ENCODE results near the gene CD151.

Gene CD151

DNA sequence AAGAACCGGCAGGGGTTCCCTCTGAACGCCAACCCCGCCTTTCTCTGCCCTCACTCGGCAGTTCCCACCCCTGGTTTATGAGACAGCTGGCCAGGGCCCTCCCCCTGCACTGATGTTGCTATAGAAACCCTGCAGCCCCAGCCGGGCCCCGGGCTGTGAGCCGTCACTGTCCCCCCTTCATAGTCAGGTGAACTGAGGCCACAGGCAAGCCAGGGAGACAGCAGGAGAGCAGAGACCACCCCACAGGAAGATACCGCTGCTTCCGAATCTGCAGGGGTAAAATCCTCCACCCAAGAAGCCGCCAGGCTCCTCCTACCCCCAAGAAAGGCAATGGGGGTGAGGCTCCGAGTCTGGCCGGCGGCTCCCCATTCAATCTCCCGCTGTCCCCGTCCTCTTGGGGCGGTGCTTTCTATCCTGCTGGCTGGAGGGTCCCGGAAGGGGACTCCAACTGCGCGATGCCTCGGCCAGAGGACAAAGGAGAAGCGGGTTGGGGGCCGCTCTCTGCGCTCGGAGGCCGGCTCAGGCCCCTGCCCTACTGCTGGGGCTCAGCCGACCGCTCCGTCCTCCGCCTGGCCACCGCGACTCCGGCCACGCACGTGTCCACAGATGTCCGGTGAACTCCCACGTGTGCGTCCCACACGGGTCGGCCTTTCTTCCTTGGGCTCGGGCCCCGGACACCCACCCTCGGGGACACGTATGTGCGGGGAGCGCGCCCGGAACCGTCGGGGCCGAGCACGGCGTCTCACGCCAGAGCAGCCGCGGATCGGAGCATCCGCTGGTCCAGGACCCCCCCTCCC is 35.3 kb upstream of the CD151 start:
- peak; percentile 15 for DNase-seq

DNA sequence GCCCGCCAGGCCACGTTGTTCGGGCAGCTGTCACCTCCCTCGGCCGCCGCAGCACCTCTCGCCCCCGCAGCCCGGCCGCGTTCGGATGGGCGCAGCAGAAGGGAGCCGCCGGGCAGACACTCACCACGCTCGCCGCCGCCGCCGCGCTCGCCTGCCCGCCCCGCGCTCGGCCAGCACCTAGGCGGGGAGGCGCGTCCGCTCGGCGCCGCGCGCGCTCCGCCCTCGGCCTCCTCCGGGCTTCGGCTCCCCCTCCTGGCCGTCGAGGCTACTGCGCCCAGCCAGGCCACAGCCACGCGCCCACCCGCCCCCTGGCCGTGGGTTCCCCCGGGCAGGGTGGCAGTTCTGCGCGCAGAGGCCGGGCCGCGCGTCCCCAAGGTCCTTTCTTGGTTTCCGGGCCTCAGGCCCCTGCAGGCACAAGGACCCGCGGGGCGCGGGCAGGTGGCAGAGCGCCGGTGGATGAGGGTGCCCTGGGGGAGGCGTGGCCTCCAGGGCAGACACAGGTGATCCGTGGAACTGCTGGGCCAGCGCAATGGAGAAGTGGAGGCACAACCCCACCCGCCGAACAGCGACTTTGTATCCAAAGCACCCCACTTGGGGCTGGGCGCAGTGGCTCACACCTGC is 34.5 kb upstream of the CD151 start, which contains the start of gene SLC25A22:
Gene SLC25A22 (minus strand): TSS at position 189 of the 621 bp plus-strand sequence. CDS start 3,275 bp downstream, outside the sequence.
- peak; percentile 6 for DNase-seq

DNA sequence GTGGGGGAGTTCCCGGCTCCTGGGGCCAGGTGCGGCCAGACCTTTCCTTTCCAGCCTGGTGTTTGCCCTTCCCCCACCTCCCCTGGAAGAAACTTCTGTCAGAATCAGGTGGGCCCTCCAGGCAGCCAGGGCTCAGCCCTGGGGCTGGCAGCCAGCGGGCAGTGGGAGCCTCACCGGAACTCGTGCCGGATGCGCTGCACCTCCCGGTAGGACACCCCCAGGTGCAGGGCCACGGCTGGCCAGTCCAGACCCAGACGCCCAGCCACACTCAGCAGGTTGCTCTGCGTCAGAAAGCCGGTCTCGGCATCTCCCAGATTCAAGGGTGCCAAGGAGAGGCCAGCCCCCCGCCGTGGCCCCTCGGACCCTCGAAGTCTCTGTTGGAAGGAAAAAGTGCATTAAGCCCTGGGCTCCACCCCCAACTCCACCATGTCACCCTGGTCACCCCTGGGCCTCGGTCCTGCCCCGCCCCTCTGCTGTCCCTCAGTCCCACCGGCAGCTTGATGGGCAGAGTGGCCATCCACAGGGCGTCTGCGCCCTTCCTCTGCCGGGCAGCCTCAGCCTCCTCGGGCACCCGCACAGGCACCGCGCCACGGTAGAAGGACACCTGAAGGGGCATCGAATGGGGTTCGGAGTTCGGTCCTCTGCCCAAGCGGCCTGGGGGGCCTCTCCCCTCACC is 33.0 kb upstream of the CD151 start:
- DNase-seq, result no peak

DNA sequence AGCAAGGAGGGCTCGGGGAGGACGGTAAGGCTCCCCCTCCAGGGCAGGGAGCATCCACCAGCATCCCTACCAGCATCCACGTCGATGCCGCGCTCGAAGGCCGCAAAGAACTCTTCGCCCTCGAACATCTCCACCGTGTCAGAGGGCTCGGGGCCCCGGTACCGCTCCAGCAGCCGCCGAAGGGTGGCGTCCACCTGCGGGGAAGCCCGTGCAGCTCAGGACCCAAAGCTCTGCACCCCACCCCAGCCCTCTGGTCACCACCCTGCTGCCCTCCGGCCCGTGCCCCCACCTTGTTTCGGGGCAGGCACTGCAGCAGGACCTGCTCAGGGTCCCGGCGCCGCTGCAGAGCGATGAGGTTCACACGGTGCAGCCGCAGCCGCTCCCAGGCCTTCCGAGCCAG is 32.3 kb upstream of the CD151 start:
- DNase-seq, result no peak

DNA sequence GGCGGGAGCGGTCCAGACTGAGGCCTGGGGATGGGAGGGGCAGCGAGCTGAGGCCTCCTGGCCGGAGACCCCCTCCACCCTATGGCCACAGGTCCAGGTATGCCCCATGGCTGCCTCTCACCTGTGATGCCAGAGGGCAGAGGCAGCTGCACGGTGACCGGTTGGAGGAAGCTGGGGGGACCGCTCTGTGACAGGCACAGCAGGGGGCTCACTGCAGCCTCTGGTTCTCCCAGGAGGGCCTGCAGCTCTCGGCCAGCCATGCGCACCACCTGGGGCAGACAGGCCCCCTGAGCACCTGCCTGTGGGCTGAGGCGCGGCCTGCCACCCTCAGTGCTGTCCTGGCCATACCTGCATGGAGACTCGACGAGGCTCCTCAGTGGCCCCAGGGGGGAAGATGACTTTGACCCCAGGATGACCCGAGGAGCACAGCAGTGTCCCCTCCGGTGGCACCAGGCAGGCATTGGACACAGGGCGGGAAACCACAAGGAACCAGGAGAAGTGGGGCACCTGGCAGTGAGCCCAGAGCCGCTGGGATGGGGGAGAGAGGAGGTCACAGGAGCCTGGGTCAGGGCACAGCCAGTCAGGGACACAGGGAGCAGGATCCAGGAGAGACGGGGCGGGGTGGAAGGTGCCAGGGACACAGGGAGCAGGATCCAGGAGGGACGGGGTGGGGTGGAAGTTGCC is 31.5 kb upstream of the CD151 start:
- no peak for DNase-seq

DNA sequence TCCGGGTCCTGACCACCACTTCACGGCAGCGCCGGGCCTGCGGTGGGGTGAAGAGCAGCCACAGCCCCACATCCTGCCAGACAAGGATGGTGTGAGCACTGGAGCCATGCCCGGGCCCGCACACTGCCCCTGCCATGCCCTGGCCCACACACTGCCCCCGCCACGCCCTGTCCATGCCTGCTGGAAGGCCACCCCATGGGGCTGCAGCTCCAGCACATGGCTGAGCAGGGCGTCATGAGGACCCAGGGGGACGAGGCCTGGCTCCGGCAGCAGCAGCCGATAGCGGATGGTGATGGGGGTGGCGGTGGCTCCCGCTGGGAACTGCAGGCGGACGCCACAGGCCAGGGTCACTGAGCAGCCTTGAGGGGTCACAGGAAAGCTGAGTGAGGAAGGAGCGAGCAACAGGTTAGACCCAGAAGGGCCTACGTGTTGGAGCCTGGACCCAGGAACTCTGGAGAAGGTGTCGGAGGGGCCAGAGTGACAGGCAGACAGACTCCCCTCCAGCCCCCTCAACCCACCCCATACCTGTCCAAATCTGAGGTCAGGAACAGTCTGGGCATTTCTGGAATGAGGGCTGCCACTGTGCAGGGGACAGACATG is 30.6 kb upstream of the CD151 start:
- no peak for DNase-seq

DNA sequence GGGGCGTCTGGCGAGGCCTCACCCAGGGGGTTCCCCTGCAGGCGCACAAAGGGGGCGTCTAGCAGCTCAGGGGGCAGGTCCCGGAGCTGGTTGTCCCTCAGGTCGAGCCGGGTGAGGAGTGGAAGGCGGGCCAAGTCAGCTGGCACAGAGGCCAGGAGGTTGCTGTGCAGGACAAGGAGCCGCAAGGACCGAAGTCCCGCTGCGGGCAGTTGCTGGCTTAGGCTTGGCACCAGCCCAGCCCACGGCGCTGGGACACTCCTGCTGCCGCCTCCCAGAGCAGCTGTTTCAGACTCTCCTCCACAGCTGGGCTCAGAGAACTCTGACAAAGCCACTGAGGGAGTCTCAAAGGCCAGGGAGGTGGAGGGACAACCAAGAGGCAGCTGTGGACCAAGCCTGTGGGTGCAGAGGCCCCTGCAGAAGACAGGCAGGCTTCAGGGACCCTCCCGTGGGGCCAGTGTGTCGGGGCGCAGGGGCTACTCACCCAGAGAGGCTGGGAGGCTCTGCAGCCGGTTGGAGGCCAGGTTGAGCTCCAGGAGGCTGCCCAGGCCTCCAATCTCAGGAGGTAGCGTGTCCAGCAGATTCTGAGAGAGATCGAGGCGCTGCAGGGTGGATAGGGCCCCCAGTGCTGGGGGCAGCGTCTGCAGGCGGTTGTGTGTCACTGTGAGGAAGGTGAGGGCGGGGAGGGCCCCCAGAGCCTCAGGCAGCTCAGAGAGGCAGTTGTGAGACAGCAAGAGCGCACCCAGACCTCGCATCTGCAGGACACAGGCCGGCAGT is 29.9 kb upstream of the CD151 start:
- DNase-seq, result no peak

DNA sequence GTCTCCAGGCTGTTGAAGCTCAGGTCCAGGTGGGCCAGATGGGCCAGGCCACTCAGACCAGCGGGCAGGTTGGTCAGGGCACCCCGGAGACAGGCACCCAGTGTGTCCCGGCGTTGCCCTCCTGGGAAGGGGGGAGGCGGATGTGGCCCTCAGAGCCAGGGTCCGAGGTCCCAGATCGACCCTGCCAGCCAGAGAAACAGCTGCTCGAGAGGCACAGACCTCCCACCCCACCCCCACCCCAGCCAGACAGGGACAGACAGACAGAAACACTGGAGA is 29.3 kb upstream of the CD151 start:
- DNase-seq, result no peak

DNA sequence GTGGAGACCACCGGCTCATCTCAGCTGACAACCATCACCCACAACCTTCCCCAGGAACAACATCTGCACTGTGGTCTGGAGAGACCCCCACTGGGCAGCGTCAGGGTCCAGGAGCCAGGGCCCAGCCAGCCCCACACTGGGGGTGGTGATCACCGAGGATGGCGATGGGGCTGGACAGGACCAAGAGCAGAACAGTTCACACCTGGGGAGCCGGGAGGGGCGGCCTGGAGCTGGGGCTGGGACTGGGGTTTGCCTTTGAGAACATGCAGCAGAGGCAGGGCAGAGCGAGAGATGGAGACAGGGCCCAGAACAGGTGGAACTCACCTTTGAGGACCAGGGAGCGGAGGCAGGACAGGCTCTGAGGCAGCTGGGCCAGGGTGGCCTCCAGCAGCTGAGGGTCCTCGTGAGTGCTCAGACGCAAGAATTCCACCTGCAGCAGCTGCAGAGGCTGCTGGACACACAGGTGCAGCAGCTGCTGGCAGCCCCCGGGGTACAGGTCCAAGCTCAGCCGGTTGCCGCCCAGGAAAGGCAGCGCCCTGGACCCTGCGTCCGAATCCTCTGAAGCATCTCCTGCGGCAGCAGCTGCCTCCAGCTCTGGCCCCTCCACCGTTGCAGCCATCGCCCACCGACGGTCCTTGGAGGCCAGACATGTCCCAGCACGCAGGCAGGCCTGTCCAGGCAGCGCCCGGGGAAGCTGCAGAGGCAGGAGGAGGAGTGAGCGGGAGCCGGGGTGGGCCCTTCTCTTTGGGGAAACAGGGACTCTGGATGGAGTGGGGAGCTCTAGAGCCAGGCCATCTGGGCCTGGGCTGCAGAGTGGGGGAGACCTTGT is 28.8 kb upstream of the CD151 start:
- no peak for DNase-seq

DNA sequence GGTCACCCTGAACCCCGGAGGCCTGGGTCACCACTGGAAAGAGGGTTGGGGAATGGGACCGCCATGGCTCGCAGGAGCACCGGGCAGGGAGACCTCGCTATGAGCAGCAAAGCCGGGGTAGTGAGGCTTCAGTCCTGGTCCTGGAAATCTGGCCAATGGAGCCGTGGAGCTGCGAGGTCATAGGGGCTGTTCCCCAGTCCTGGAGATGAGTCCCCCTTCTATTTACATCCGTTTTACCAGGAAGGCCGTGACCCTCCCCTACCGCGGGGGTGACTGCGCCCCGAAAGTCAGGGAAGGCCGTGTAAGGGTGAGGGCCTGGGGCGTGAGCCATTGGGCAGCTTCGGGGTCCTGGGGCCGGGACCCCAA is 28.2 kb upstream of the CD151 start:
- no peak for DNase-seq

DNA sequence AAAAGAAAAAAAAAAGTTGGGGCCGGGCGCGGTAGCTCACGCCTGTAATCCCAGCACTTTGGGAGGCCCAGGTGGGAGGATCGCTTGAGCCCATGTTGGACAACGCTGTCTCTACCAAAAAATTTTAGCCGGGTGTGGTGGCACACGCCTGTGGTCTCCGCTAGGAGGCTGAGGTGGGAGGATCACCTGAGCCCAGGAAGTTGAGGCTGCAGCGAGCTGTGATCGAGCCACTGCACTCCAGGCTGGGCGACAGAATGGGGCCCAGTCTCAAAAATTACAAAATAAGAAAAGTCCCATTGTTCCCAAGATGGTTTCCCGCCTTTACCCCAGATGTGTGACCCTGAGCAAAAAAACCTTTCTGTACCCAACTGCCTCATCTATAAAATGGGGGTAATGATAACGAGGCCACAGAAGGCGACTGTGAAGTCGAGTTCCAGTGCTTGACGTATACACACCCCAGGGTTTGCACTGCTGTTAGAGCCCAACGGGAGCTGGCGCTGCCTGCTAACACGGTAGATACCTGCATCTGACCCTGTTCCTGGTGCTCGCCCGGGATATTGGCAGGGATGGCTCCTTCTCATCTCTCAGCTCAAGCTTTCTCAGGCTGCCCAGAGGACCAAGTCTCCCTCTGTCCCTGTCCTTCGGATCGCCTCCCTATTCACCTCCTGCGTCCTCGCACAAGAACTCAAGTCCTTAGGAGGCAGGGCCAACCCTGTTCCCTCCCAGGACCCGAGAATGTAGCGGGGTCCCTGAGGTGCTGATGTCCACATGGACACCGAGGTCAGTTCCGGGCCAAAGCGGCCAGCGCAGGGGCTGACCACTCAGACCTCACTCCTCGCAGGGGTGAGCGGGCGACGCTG is 24.1 kb upstream of the CD151 start:
- DNase-seq, result no peak

DNA sequence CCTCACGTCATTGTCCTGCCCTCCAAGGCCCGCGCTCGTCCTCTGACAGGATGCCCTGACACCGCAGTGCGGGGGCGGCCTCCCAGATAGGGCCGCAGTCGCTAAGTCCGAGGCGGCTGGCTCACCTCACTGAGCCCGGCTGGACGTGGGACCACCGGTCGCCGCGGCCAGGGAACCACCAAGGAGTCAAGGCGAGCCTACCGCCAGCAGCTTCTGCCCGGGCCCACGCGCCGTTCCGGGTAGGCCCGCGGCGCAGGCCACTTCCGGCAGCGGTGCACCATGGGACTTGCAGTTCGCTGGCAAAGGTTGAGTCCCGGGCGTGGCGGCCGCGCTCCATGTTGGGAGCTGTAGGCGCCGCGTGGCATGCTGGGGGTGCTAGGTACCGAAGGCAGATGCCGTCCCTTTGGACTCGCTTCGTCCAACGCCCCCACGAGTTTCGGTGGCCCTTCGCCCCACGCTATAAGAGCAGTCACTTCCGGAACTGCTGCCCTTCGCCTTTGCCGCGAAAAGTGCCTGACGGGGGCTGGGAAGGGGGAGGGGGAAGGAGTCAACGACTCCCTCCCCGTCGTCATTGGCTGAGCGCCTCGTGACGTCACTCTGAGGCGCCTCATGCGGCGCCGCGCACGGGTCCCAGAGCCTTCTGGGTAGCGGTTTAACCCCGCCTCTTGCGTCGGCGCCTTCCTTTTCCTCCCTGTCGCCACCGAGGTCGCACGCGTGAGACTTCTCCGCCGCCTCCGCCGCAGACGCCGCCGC is 23.3 kb upstream of the CD151 start, which contains the start of gene RPLP2:
Gene RPLP2 (plus strand): TSS at position 681 of the 753 bp plus-strand sequence. CDS start 268 bp downstream, outside the sequence.
- DNase-seq, result peak; percentile 66

DNA sequence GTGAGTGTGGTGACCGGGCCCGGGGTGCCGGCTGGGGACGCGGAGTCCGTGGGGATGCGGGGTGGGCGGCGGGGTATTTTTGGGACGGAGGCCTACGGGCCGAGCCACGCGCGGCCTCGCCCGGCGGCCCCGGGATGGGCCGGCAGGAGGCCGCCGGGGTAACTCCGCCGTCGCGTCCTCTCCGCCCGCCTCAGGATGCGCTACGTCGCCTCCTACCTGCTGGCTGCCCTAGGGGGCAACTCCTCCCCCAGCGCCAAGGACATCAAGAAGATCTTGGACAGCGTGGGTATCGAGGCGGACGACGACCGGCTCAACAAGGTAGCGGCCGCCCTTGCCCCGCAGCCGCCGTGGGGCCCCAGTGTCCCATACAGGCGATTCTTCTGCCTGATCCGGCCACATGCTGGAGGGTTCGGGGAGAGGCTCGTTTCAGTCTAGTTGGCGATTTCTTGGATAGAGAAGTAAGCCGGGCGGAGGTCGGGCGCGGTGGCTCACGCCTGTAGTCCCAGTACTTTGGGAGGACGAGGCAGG is 22.6 kb upstream of the CD151 start:
- no peak for DNase-seq

DNA sequence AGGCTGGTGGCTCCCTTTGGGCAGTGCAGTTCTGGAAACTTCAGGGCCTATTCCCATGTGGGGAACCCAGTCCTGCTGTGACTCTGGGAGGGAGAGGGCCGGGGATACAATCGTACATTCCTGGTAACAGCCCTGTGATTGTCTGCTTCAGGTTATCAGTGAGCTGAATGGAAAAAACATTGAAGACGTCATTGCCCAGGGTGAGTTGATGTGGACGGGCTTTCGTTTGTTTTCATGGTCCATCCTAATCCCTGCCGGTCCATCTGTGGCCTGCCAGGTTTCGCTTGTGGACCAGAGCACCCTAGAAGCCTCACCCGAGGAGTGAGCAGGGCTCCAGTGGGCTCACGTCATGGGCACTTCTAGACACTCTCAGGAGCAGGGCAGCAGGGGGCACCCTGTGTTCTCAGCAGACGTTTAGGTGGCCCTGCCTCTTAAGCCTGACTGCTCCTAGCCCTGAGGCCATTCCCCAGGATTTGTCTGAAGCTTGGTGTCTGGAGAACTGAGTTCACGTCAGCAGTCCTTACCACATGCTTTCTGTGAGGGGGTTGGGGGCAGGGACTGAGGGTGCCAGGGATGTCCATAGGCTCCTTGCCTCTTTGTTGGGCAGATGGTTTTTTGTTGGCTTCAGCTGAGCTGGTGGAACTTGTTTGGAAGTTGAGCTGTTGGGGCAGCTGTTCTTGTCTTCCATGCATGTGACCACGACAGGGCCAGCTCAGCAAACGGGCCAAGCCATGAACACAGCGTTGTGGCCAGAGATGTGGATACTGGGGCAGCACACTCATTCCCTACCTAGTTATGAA is 21.1 kb upstream of the CD151 start:
- DNase-seq, result no peak

DNA sequence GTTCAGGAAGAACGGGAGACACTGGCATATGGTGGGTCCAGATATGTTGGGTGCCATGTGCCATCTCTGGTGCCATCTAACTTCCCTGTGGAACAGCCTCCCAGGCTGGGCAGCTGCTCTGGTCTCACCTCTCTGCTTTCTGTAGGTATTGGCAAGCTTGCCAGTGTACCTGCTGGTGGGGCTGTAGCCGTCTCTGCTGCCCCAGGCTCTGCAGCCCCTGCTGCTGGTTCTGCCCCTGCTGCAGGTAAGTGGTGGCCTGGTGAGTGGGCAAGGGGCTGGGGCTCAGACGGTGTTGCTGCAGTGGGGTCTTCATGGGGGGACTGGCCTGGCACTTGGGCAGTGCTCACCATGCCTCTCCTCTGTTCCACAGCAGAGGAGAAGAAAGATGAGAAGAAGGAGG is 20.4 kb upstream of the CD151 start:
- DNase-seq, result no peak

DNA sequence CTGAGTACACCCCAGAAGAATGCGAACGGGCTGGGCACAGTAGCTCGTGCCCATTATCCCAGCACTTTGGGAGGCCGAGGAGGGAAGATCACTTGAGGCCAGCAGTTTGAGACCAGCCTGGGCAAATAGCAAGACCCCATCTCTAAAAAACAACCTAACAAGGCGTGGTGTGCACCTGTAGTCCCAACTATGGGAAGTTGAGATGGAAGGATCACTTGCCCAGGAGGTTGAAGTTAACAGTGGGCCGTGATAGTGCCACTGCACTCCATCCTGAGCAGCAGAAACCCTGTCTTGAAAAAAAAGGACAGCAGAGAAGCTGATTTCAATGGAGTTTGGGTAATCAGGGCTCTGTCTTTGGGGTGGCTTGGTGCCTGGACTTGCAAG is 19.7 kb upstream of the CD151 start:
- DNase-seq, result no peak

DNA sequence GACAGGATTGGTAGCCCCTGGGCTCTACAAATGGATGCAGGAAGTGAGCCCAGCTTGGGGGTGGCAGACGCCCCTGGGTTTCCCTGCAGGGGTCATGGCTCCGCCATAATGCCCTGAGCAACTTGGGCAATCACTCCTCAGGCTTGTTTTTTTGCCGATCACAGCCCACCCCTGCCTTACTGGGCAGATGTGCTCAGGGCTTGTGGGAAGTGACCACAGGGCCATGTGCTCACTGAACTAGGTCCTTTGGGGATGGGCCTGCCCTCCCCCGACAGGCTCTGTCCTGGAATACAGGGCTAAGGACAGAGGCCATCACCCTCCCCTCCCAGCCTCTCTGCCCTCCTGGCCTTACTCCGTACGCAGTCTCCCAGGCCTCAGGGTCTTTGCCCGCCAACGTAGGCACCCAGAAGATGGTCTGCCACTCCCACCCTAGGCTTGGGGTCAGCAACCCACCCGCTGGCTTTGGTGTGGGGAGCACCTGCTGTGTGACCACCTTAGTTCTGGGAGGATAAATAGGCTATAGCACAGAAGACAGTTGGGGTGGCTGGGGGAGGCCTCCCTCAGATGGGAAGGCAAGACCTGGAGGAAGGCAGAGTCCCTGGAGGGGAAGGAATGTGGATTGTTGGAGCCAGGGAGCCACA is 19.2 kb upstream of the CD151 start:
- no peak for DNase-seq

Measured in SHP77 treated with DMSO at 0.1 percent for 48 hours (cell line).